H1 (cell line): Measurements from ENCODE around the gene SGO1. TPM values are rescaled to one million over a fixed set of nuclear protein-coding genes. Genes with fewer than 3 reads are reported as not detected.

Experiments
- CTCF ChIA-PET: fragments of 300-600 bp; sonication (Branson Sonifier 250); formaldehyde crosslinking; loops from one replicate; lab custom pipeline; 2021; ENCODE audit not compliant: partially characterized antibody; lab: Charles Lee
- POLR2A ChIA-PET: fragments of 300-600 bp; sonication (Branson Sonifier 250); formaldehyde crosslinking; loops from one replicate; lab custom pipeline; 2021; ENCODE audit warnings: inconsistent platforms; ENCODE audit not compliant: partially characterized antibody; lab: Charles Lee
- DNase-seq, 2 experiments: peaks; one replicate each; pipeline versions ENCODE4 v3.0.0 to v3.0.0-alpha.2; 2010 to 2022; ENCODE audit warnings: low spot score in 2 of 2, low read depth in 1 of 2, mixed read lengths in 1 of 2
- FAIRE-seq: peaks from 2 replicates; lab custom pipeline; 2011; peaks lifted over from hg19 to GRCh38; lab: Jason Lieb, UNC
- H2AFZ ChIP-seq: 2 replicates; pipeline ENCODE4 v1.8.1; 2012; ENCODE audit warnings: low read length, inconsistent platforms
- H2AK5ac ChIP-seq: 2 replicates; pipeline ENCODE4 v1.6.1; 2013; ENCODE audit warnings: low read depth, low read length
- H2BK120ac ChIP-seq: replicated peaks from 2 replicates; pipeline ENCODE3; 2013; ENCODE audit warnings: low read depth, low read length, inconsistent platforms
- H2BK12ac ChIP-seq: 2 replicates; pipeline ENCODE4 v1.6.1; 2013; ENCODE audit warnings: low read depth, low read length
- H2BK15ac ChIP-seq: 2 replicates; pipeline ENCODE4 v1.6.1; 2013; ENCODE audit warnings: low read length
- H2BK20ac ChIP-seq: 2 replicates; pipeline ENCODE4 v1.6.1; 2013; ENCODE audit warnings: low read length
- H2BK5ac ChIP-seq: 2 replicates; pipeline ENCODE4 v1.6.1; 2013; ENCODE audit warnings: low read depth, low read length
- H3K14ac ChIP-seq: 2 replicates; pipeline ENCODE4 v1.6.1; 2013; ENCODE audit warnings: inconsistent platforms; ENCODE audit not compliant: insufficient read length
- H3K18ac ChIP-seq: 2 replicates; pipeline ENCODE4 v1.6.1; 2013; ENCODE audit warnings: low read length; ENCODE audit errors: extremely low read depth
- H3K23ac ChIP-seq: 2 replicates; pipeline ENCODE4 v1.6.1; 2013; ENCODE audit warnings: inconsistent platforms; ENCODE audit not compliant: insufficient read length
- H3K23me2 ChIP-seq: 2 replicates; pipeline ENCODE4 v1.6.1; 2013; ENCODE audit warnings: low read depth, low read length
- H3K27ac ChIP-seq: 2 replicates; pipeline ENCODE4 v1.6.1; 2011; ENCODE audit warnings: low read depth, low read length, inconsistent platforms
- H3K27me3 ChIP-seq, 4 experiments: replicated peaks in 1 of 4; 1 replicate in 1 of 4; 2 replicates in 3 of 4; pipeline versions ENCODE4 v1.6.1 to v1.8.1; 2011 to 2013; ENCODE audit warnings: low read length in 3 of 4, mild to moderate bottlenecking in 3 of 4, inconsistent platforms in 2 of 4, mixed read lengths in 2 of 4, moderate library complexity in 1 of 4; ENCODE audit not compliant: control insufficient read depth in 3 of 4, insufficient read depth in 3 of 4; ENCODE audit errors: extremely low read depth in 1 of 4
- H3K36me3 ChIP-seq, 4 experiments: 2 replicates each; pipeline versions ENCODE4 v1.6.1 to v1.8.1; 2011 to 2013; ENCODE audit warnings: mild to moderate bottlenecking in 4 of 4, low read length in 3 of 4, moderate library complexity in 2 of 4, control low read depth in 1 of 4, inconsistent platforms in 1 of 4; ENCODE audit not compliant: insufficient read depth in 4 of 4, control insufficient read depth in 2 of 4
- H3K4ac ChIP-seq: replicated peaks from 2 replicates; pipeline ENCODE3; 2013; ENCODE audit warnings: low read length, low read depth, mixed read lengths, inconsistent platforms; ENCODE audit not compliant: insufficient read length
- H3K4me1 ChIP-seq, 4 experiments: replicated peaks in 1 of 4; 1 replicate in 1 of 4; 2 replicates in 3 of 4; pipeline versions ENCODE4 v1.6.1 to v1.8.1; 2011 to 2013; ENCODE audit warnings: low read length in 3 of 4, inconsistent platforms in 2 of 4, mixed read lengths in 1 of 4; ENCODE audit not compliant: insufficient read depth in 4 of 4, control insufficient read depth in 3 of 4
- H3K4me2 ChIP-seq, 2 experiments: 2 replicates each; pipeline versions ENCODE4 v1.6.1 to v1.8.1; 2011 to 2013; ENCODE audit warnings: low read depth in 2 of 2, low read length in 2 of 2, control low read depth in 1 of 2, inconsistent platforms in 1 of 2, mild to moderate bottlenecking in 1 of 2; ENCODE audit not compliant: insufficient read depth in 1 of 2
- H3K4me3 ChIP-seq, 4 experiments: fragments of 200-600, 300-600 bp in 1 of 4; sonication (generic), shearing (Covaris generic), sonication (Bioruptor Twin) in 1 of 4; 2 replicates each; pipeline versions ENCODE4 v1.5.1 to v1.8.1; 2011 to 2016; ENCODE audit warnings: low read length in 4 of 4, low read depth in 3 of 4, control low read depth in 2 of 4, inconsistent platforms in 2 of 4, mild to moderate bottlenecking in 2 of 4, mixed read lengths in 1 of 4, moderate library complexity in 1 of 4; ENCODE audit not compliant: insufficient read depth in 2 of 4; ENCODE audit errors: extremely low read depth in 1 of 4
- H3K56ac ChIP-seq: replicated peaks from 2 replicates; pipeline ENCODE3; 2013; ENCODE audit warnings: low read depth, mild to moderate bottlenecking, mixed read lengths, low read length, inconsistent platforms; ENCODE audit not compliant: insufficient read length
- H3K79me1 ChIP-seq: 2 replicates; pipeline ENCODE4 v1.6.1; 2013; ENCODE audit warnings: low read depth, low read length, control low read depth
- H3K79me2 ChIP-seq, 2 experiments: 2 replicates each; pipeline versions ENCODE4 v1.6.1 to v1.8.1; 2012 to 2013; ENCODE audit warnings: low read length in 2 of 2, mild to moderate bottlenecking in 2 of 2, inconsistent platforms in 1 of 2; ENCODE audit not compliant: insufficient read depth in 2 of 2, control insufficient read depth in 1 of 2
- H3K9ac ChIP-seq, 4 experiments: replicated peaks in 1 of 4; 1 replicate in 1 of 4; 2 replicates in 3 of 4; pipeline versions ENCODE4 v1.6.1 to v1.8.1; 2011 to 2013; ENCODE audit warnings: low read depth in 3 of 4, low read length in 3 of 4, control low read depth in 2 of 4, mild to moderate bottlenecking in 2 of 4, moderate library complexity in 2 of 4, inconsistent platforms in 1 of 4; ENCODE audit errors: extremely low read depth in 1 of 4
- H3K9me3 ChIP-seq, 2 experiments: 2 replicates each; pipeline versions ENCODE4 v1.6.1 to v1.8.1; 2012 to 2013; ENCODE audit warnings: mild to moderate bottlenecking in 2 of 2, moderate library complexity in 2 of 2, control low read depth in 1 of 2, inconsistent platforms in 1 of 2, low read depth in 1 of 2, low read length in 1 of 2, mixed read lengths in 1 of 2; ENCODE audit not compliant: insufficient read depth in 2 of 2
- H4K20me1 ChIP-seq, 2 experiments: replicated peaks in 1 of 2; 2 replicates each; pipeline versions ENCODE3 to v1.8.1; 2011 to 2013; ENCODE audit warnings: inconsistent platforms in 2 of 2, low read length in 2 of 2, mild to moderate bottlenecking in 1 of 2; ENCODE audit not compliant: insufficient read depth in 2 of 2, control insufficient read depth in 1 of 2
- H4K5ac ChIP-seq: 2 replicates; pipeline ENCODE4 v1.6.1; 2013; ENCODE audit warnings: low read length, low read depth, mixed read lengths, inconsistent platforms; ENCODE audit not compliant: insufficient read length
- H4K8ac ChIP-seq: 2 replicates; pipeline ENCODE4 v1.8.0; 2013; ENCODE audit warnings: mild to moderate bottlenecking, moderate library complexity, low read length, inconsistent platforms; ENCODE audit not compliant: insufficient read depth; ENCODE audit errors: extremely low read depth
- H4K91ac ChIP-seq: replicated peaks from 2 replicates; pipeline ENCODE3; 2013; ENCODE audit warnings: low read length, mixed read lengths, inconsistent platforms; ENCODE audit not compliant: insufficient read length
- CREB1 ChIP-seq: IDR thresholded peaks from 2 replicates; pipeline ENCODE4 v1.6.1; 2012; ENCODE audit warnings: inconsistent platforms
- NANOG ChIP-seq: IDR thresholded peaks from 2 replicates; pipeline ENCODE4 v1.6.1; 2011; ENCODE audit warnings: low read length, low read depth, mild to moderate bottlenecking, inconsistent platforms; ENCODE audit not compliant: insufficient read depth, poor library complexity, severe bottlenecking
- RAD21 ChIP-seq, 2 experiments: IDR thresholded peaks in 1 of 2; conservative IDR thresholded peaks in 1 of 2; 2 replicates each; pipeline ENCODE4 v1.6.1; 2011; ENCODE audit warnings: low read depth in 2 of 2, low read length in 2 of 2, improper control_type of control experiment in 1 of 2, inconsistent platforms in 1 of 2, mild to moderate bottlenecking in 1 of 2, moderate library complexity in 1 of 2
- RFX5 ChIP-seq: IDR thresholded peaks from 2 replicates; pipeline ENCODE4 v1.6.1; 2011; ENCODE audit warnings: low read depth, low read length, improper control_type of control experiment, borderline replicate concordance
- SP4 ChIP-seq: IDR thresholded peaks from 2 replicates; pipeline ENCODE4 v1.6.1; 2012; ENCODE audit warnings: low read length, inconsistent platforms
- WGBS, 2 experiments: shearing (Covaris generic) in 1 of 2; methylation state at CpG; one replicate each; pipeline versions ENCODE4 v1.1.6 to v1.1.7; 2013 to 2015; ENCODE audit warnings: low lambda C conversion rate in 2 of 2, mixed read lengths in 2 of 2, inconsistent platforms in 1 of 2, low coverage in 1 of 2, missing lambda C conversion rate in 1 of 2; ENCODE audit not compliant: insufficient replicate concordance in 2 of 2, insufficient coverage in 1 of 2, insufficient read length in 1 of 2; ENCODE audit errors: extremely low coverage in 1 of 2, missing lambda C conversion rate in 1 of 2; 5-methylcytosine and 5-hydroxymethylcytosine counted together
- polyA plus RNA-seq, 7 experiments: library from polyadenylated mRNA; depleted of rRNA in 3 of 7; stranded (reverse) in 5 of 7; unstranded in 2 of 7; fragments of >200 nt in 5 of 7; fragments of 200-250 nt in 2 of 7; gene quantifications; 1 replicate in 5 of 7; 2 replicates in 1 of 7; 4 replicates in 1 of 7; pipeline versions ENCODE4 v1.2.1 to v1.2.3, GENCODE V29; 2011 to 2013; ENCODE audit warnings: missing spikeins in 2 of 7, mixed read lengths in 2 of 7
- total RNA-seq: library from RNA; stranded (reverse); fragmentation: NEBNext Ultra II Directional; extraction: Animal tissue kit (Norgen Biotek cat#: 25700); gene quantifications from 2 replicates; pipeline ENCODE4 v1.2.1, GENCODE V29; 2021

The SGO1 gene
- total and polyA plus RNA-seq, 2 of the 8 experiments (the other 6 are each of a cell fraction or from before 2014, with no cell fraction given): 6.9 to 36.4 TPM

DNA sequence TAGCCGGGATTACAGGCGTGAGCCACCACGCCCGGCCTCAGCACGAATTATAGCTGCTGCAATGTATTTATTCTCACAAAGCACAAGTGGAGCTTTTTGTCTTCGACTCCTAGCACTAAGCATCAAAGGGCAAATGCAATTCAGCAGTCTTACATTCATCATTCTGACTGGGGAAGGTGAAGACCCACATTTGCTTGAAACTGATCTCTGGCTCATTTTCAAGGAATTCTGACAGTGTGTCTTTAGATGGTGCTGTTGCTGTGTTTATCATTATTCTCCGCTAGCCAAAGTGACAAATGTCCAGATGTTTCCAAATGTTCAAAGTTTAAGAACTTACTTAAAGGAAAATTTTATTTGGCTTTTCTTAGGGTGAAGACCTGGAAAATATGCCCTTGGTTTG, 55.9 kb downstream of the SGO1 start:
- CTCF ChIA-PET: interaction anchor here (1.2 to 1.6 kb wide), 3 partner anchors 12 to 373 kb away, joined by 3 to 6 read pairs (median 5); no protein-coding TSS in a partner anchor
- TF ChIP-seq RAD21 (IDR thresholded peaks at IDR 0.05 in 1 of 2, conservative IDR thresholded peaks at IDR 0.05 in 1 of 2; ENCODE audit: low read depth in 2 of 2, low read length in 2 of 2) (peak; percentile 27 to 45), RFX5 (no peak), CREB1 (no peak), NANOG (no peak), SP4 (no peak)

More for the DNA sequence above, 55.9 kb downstream of the SGO1 start:
- Histone ChIP-seq H3K4me2 (no peak overlapping the region), H3K9me3 (no peaks in the 10 kb centered on the region), H3K4me3 (no peak overlapping the region), H3K27ac (no peak overlapping the region), H2BK12ac (no peak overlapping the region), H4K8ac (no peak overlapping the region), H2BK20ac (no peak overlapping the region), H3K4me1 (no peaks in the 10 kb centered on the region), H3K23ac (no peak overlapping the region), H4K20me1 (no peaks in the 10 kb centered on the region), H2BK5ac (no peak overlapping the region), H3K4ac (no peak overlapping the region), H3K79me1 (no peaks in the 10 kb centered on the region), H3K9ac (no peak overlapping the region), H3K79me2 (no peaks in the 10 kb centered on the region), H3K14ac (no peak overlapping the region), H2BK120ac (no peak overlapping the region), H3K18ac (no peak overlapping the region), H3K27me3 (no peaks in the 10 kb centered on the region), H3K36me3 (no peaks in the 10 kb centered on the region), H3K56ac (no peak overlapping the region), H2AFZ (no peak overlapping the region), H4K91ac (no peak overlapping the region), H2AK5ac (no peak overlapping the region), H4K5ac (no peak overlapping the region), H3K23me2 (no peaks in the 10 kb centered on the region; the same call in 1 of the 2 replicates), H2BK15ac (no peak overlapping the region)
- DNase-seq (no peak), FAIRE-seq (no peak)
- POLR2A ChIA-PET: no interaction called here
- WGBS, 2 experiments: 87% methylated on average over 7 of the region's 7 CpGs; no CpG with 5 or more reads in 1 of the 2 experiments
